ENCODE measurements around the gene SPON1. TPM values are rescaled to one million over a fixed set of nuclear protein-coding genes. Genes with fewer than 3 reads are reported as not detected.
"Not testable (repeated sequence)": the region's sequence is repeated elsewhere in the genome, so short reads cannot be mapped to it uniquely, and the experiment has no call there.

Gene SPON1
- total RNA-seq, 2 experiments from 2014 or later = 0.96 to 1.4 TPM

GRCh38 chr11:13923182-13923581 lies 39.3 kb upstream of the SPON1 start:
- Mint-ChIP-seq H3K36me3 (ENCODE audit: low read depth) (no peaks in the 10 kb centered on the region), H3K27ac (peak overlapping the region; percentile 83), H3K4me1 (ENCODE audit: low read depth) (peaks cover 38% of the 10 kb centered on the region), H3K4me3 (no peak overlapping the region), H3K27me3 (no peaks in the 10 kb centered on the region), H3K9me3 (peaks cover 5% of the 10 kb centered on the region)
- POLR2A ChIA-PET = no interaction called here
- intact Hi-C loops (cut with micrococcal nuclease) = no loop called here
- DNase-seq = no peak
- CTCF ChIA-PET = no interaction called here
- ATAC-seq = no peak
- TF ChIP-seq, protein P1, sequence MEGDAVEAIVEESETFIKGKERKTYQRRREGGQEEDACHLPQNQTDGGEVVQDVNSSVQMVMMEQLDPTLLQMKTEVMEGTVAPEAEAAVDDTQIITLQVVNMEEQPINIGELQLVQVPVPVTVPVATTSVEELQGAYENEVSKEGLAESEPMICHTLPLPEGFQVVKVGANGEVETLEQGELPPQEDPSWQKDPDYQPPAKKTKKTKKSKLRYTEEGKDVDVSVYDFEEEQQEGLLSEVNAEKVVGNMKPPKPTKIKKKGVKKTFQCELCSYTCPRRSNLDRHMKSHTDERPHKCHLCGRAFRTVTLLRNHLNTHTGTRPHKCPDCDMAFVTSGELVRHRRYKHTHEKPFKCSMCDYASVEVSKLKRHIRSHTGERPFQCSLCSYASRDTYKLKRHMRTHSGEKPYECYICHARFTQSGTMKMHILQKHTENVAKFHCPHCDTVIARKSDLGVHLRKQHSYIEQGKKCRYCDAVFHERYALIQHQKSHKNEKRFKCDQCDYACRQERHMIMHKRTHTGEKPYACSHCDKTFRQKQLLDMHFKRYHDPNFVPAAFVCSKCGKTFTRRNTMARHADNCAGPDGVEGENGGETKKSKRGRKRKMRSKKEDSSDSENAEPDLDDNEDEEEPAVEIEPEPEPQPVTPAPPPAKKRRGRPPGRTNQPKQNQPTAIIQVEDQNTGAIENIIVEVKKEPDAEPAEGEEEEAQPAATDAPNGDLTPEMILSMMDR (IDR thresholded peaks at IDR 0.05) = no peak

- Mint-ChIP-seq H3K36me3 (ENCODE audit: low read depth) (no peaks in the 10 kb centered on the region), H3K4me1 (ENCODE audit: low read depth) (peaks cover 43% of the 10 kb centered on the region), H3K9me3 (peaks cover 5% of the 10 kb centered on the region), H3K27ac (peak overlapping the region; percentile 83), H3K4me3 (no peak overlapping the region), H3K27me3 (no peaks in the 10 kb centered on the region)
- POLR2A ChIA-PET = no interaction called here
- peak; percentile 47 for ATAC-seq
- intact Hi-C loops (cut with micrococcal nuclease) = no loop called here
- CTCF ChIA-PET = interaction anchor here (1.2 kb wide), 1 partner anchor 16 kb away, joined by 3 read pairs; no protein-coding TSS in a partner anchor
- DNase-seq = no peak
- TF ChIP-seq, protein P1 (IDR thresholded peaks at IDR 0.05) = no peak
These were observed 38.5 kb upstream of the SPON1 start for GRCh38 chr11:13923716-13924650.

- Mint-ChIP-seq H3K4me3 (no peak overlapping the region), H3K9me3 (peaks cover 5% of the 10 kb centered on the region), H3K27me3 (no peaks in the 10 kb centered on the region), H3K27ac (peak overlapping the region; percentile 14), H3K4me1 (ENCODE audit: low read depth) (peaks cover 46% of the 10 kb centered on the region), H3K36me3 (ENCODE audit: low read depth) (no peaks in the 10 kb centered on the region)
- DNase-seq = no peak
- intact Hi-C loops (cut with micrococcal nuclease) = no loop called here
- ChIA-PET CTCF (interaction anchor here (1.0 to 2.9 kb wide), 6 partner anchors 15 to 383 kb away, joined by 3 to 8 read pairs (median 3); no protein-coding TSS in a partner anchor), POLR2A (no interaction called here)
- TF ChIP-seq, protein P1 (IDR thresholded peaks at IDR 0.05) = no peak
- ATAC-seq = no peak
These were observed 37.7 kb upstream of the SPON1 start for GRCh38 chr11:13924801-13925327.

DNA sequence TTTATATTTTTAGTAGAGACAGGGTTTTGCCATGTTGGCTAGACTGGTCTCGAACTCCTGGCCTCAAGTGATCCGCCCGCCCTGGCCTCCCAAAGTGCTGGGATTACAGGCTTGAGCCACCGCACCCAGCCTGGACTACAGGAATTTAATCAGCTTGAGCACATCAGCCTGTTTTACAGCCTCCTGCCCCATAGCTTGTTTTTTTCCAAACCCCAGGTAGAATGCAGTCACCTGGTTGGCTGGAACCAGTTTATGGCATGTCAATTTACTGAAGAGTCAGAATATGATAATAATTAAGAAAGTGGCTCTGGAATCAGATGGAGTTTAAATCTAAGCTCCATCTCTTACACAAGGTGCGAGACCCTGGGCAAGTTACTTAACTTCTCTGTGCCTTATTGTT lies 36.2 kb upstream of the SPON1 start:
- H3K4me3 Mint-ChIP-seq; H3K36me3 Mint-ChIP-seq (ENCODE audit: low read depth); H3K27ac Mint-ChIP-seq; intact Hi-C loops (cut with micrococcal nuclease); H3K9me3 Mint-ChIP-seq; ATAC-seq; POLR2A ChIA-PET; DNase-seq; H3K27me3 Mint-ChIP-seq: not testable (repeated sequence)
- peaks cover 46% of the 10 kb centered on the region for H3K4me1 Mint-ChIP-seq (ENCODE audit: low read depth)
- CTCF ChIA-PET = interaction anchor here (0.7 to 2.9 kb wide), 4 partner anchors 20 to 223 kb away, joined by 3 to 8 read pairs (median 4); no protein-coding TSS in a partner anchor

DNA sequence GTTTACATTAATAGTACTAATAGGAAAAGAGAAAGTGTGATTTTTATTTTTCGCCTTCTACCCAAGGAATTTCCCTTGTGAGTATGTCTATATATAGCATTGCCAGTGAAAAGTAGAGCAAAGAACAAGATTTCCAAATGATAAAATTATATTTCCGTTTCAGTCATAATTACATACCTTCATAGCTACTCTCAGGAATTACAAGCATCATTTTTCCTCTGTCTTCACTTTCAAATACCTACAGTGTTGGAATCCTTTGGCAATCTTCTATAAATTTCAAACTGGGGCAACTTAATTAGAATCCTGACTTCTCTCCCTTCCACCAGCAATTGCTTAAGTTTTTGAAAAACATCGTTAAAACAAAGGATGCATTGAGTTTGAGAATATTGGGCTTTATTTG lies 35.5 kb upstream of the SPON1 start:
- H3K36me3 Mint-ChIP-seq (ENCODE audit: low read depth) = no peaks in the 10 kb centered on the region
- DNase-seq (no peak), ATAC-seq (no peak)
- H3K4me3 Mint-ChIP-seq = no peak overlapping the region
- ChIA-PET CTCF (interaction anchor here (1.3 to 2.9 kb wide), 2 partner anchors 154 to 222 kb away, joined by 3 to 8 read pairs; no protein-coding TSS in a partner anchor), POLR2A (no interaction called here)
- H3K27me3 Mint-ChIP-seq = no peaks in the 10 kb centered on the region
- peaks cover 5% of the 10 kb centered on the region for H3K9me3 Mint-ChIP-seq
- H3K4me1 Mint-ChIP-seq (ENCODE audit: low read depth) = peaks cover 42% of the 10 kb centered on the region
- intact Hi-C loops (cut with micrococcal nuclease) = no loop called here
- TF ChIP-seq, protein P1 (IDR thresholded peaks at IDR 0.05) = no peak
- no peak overlapping the region for H3K27ac Mint-ChIP-seq

All from activated CD8-positive, alpha-beta T cell treated with anti-CD3 and anti-CD28 coated beads for 36 hours (primary cell).